Transverse colon (tissue), 4 donors: Measurements from ENCODE around the gene UBR3. TPM values are rescaled to one million over a fixed set of nuclear protein-coding genes. Genes with fewer than 3 reads are reported as not detected.

Source experiments
- DNase-seq: peaks from one replicate; pipeline ENCODE4 v3.0.0-alpha.2; 2019
- H3K27ac ChIP-seq, 4 donors: fragments of 200-600 bp; sonication (generic); 2 replicates each; pipeline ENCODE4 v1.5.1; 2016 to 2018; ENCODE audit warnings: inconsistent platforms in 4 of 4
- H3K27me3 ChIP-seq: fragments of 200-600 bp; sonication (generic); 2 replicates; pipeline ENCODE4 v1.5.1; 2017; ENCODE audit warnings: inconsistent platforms
- H3K36me3 ChIP-seq, 4 donors: fragments of 200-600 bp; sonication (generic); 2 replicates each; pipeline ENCODE4 v1.5.1; 2017 to 2019; ENCODE audit warnings: inconsistent platforms in 4 of 4
- H3K4me1 ChIP-seq, 4 donors: fragments of 200-600 bp; sonication (generic); 2 replicates each; pipeline ENCODE4 v1.5.1; 2017 to 2020; ENCODE audit warnings: inconsistent platforms in 4 of 4
- H3K4me3 ChIP-seq, 4 donors: fragments of 200-600 bp; sonication (generic); 1 replicate in 1 of 4; 2 replicates in 3 of 4; pipeline versions ENCODE4 v1.5.1 to v1.6.1; 2017 to 2019; ENCODE audit warnings: inconsistent platforms in 4 of 4
- H3K9me3 ChIP-seq, 2 donors: fragments of 200-600 bp; sonication (generic); 2 replicates each; pipeline ENCODE4 v1.5.1; 2017 to 2019; ENCODE audit warnings: inconsistent platforms in 2 of 2
- CTCF ChIP-seq, 5 experiments: fragments of 200-600 bp in 3 of 5; fragments of 450-650 bp in 2 of 5; sonication (generic) in 3 of 5; IDR thresholded peaks; 1 replicate in 2 of 5; 2 replicates in 3 of 5; pipeline ENCODE4 v1.5.1; 2016 to 2017; ENCODE audit warnings: antibody characterized with exemption in 5 of 5, inconsistent platforms in 3 of 5, mild to moderate bottlenecking in 2 of 5, moderate library complexity in 1 of 5
- EP300 ChIP-seq: sonication (generic); formaldehyde crosslinking; IDR thresholded peaks from one replicate; pipeline ENCODE4 v1.6.1; 2017; ENCODE audit warnings: antibody characterized with exemption, low read depth
- POLR2A ChIP-seq: fragments of 450-650 bp; IDR thresholded peaks from one replicate; pipeline ENCODE4 v1.6.1; 2016; ENCODE audit warnings: antibody characterized with exemption, mild to moderate bottlenecking, moderate library complexity
- POLR2AphosphoS5 ChIP-seq, 3 donors: sonication (generic); formaldehyde crosslinking; IDR thresholded peaks; one replicate each; pipeline ENCODE4 v1.6.1; 2016; ENCODE audit warnings: antibody characterized with exemption in 3 of 3
- WGBS, 2 donors: methylation state at CpG; one replicate each; pipeline ENCODE4 v1.1.5; 2018; ENCODE audit warnings: low coverage in 1 of 2; 5-methylcytosine and 5-hydroxymethylcytosine counted together
- in situ Hi-C, 4 donors: fragments of 200-750 bp; cut with MboI; loops; one replicate each; pipeline versions ENCODE4 v1.15.0 to v1.15.1; 2017; ENCODE audit warnings: low sequenced_read_pairs in 3 of 4, low pct_ligation_motif_present in 1 of 4, low pct_unique_long_range_greater_than_20kb in 1 of 4
- intact Hi-C: fragments of 100-400 bp; cut with DNase I; formaldehyde crosslinking; loops from one replicate; pipeline ENCODE4 v1.15.1; 2023; ENCODE audit warnings: low total_unique reads
- total RNA-seq, 4 donors: library from RNA; depleted of rRNA; stranded (reverse); fragments of >200 nt; gene quantifications; one replicate each; pipeline ENCODE4 v1.1.0, GENCODE V29; 2016

UBR3 gene
- total RNA-seq, 4 donors from 2014 or later, result 45.2 to 79.0 (median 74.1) TPM

GRCh38 chr2:169887120-169887519 is 59.9 kb downstream of the UBR3 start:
- no peak for DNase-seq
- H3K4me1 ChIP-seq, result no peaks in the 10 kb centered on the region
- TF ChIP-seq EP300 (no peak), POLR2AphosphoS5 (IDR thresholded peaks at IDR 0.05) (no peak), POLR2A (no peak), CTCF (IDR thresholded peaks at IDR 0.05) (no peak)
- H3K27ac ChIP-seq, result no peak overlapping the region
- peaks cover 0 to 6% (median 0%) of the 10 kb centered on the region in 4 donors for H3K36me3 ChIP-seq
- no peaks in the 10 kb centered on the region for H3K27me3 ChIP-seq
- no peak overlapping the region for H3K4me3 ChIP-seq
- 50 to 83% methylated on average over 1 of the region's 1 CpG for WGBS, 2 donors
- in situ Hi-C loops (no loop called here), intact Hi-C loops (no loop called here)
- H3K9me3 ChIP-seq, result no peaks in the 10 kb centered on the region

GRCh38 chr2:169891593-169892298 is 64.5 kb downstream of the UBR3 start:
- no peak for DNase-seq
- intact Hi-C loops (no loop called here), in situ Hi-C loops (no loop called here)
- TF ChIP-seq CTCF (IDR thresholded peaks at IDR 0.05) (no peak), EP300 (no peak), POLR2A (no peak), POLR2AphosphoS5 (IDR thresholded peaks at IDR 0.05) (no peak)
- no peak overlapping the region for H3K4me3 ChIP-seq
- no peak overlapping the region for H3K27ac ChIP-seq
- H3K36me3 ChIP-seq, result peaks cover 0 to 9% (median 0%) of the 10 kb centered on the region in 4 donors
- no peaks in the 10 kb centered on the region for H3K4me1 ChIP-seq
- no peaks in the 10 kb centered on the region for H3K9me3 ChIP-seq
- 52 to 73% methylated on average over 3 of the region's 3 CpGs for WGBS, 2 donors
- H3K27me3 ChIP-seq, result no peaks in the 10 kb centered on the region

DNA sequence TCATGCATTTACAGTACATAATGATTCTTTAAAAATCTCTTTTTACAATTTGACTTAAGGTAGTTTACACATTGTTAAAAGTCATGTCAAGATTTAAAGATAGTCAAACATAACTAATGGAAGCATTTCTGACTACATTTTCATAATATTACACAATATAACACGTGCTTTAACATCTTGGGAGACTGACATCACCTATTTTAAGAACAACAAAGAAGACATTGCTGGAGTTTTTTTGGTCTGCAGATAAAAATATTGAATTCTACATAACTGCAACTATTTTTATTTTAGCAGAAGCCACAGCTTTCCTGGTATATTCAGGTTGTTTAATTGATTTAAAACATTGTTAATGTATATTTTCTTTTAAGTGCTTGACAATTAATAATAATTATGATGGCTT is 65.7 kb downstream of the UBR3 start:
- Histone ChIP-seq H3K27me3 (no peaks in the 10 kb centered on the region), H3K27ac (no peak overlapping the region), H3K9me3 (no peaks in the 10 kb centered on the region), H3K4me1 (no peaks in the 10 kb centered on the region), H3K36me3 (peaks cover 0 to 9% (median 0%) of the 10 kb centered on the region in 4 donors), H3K4me3 (no peak overlapping the region)
- TF ChIP-seq CTCF (IDR thresholded peaks at IDR 0.05), result no peak
- no peak for TF ChIP-seq POLR2A
- TF ChIP-seq EP300, result no peak
- no peak for TF ChIP-seq POLR2AphosphoS5 (IDR thresholded peaks at IDR 0.05)
- intact Hi-C loops (no loop called here), in situ Hi-C loops (no loop called here)
- no peak for DNase-seq
- WGBS, 2 donors, result 64 to 93% methylated on average over 1 of the region's 1 CpG

GRCh38 chr2:169895294-169895985 is 68.2 kb downstream of the UBR3 start:
- in situ Hi-C loops, result no loop called here
- no peak for TF ChIP-seq CTCF (IDR thresholded peaks at IDR 0.05)
- WGBS, 2 donors, result 93 to 100% methylated on average over 3 of the region's 3 CpGs

More at GRCh38 chr2:169895294-169895985, 68.2 kb downstream of the UBR3 start:
- Histone ChIP-seq H3K4me3 (no peak overlapping the region), H3K27me3 (no peaks in the 10 kb centered on the region), H3K9me3 (no peaks in the 10 kb centered on the region), H3K27ac (no peak overlapping the region), H3K4me1 (no peaks in the 10 kb centered on the region), H3K36me3 (peaks cover 0 to 9% (median 0%) of the 10 kb centered on the region in 4 donors)
- DNase-seq, result no peak
- intact Hi-C loops, result no loop called here
